ENCODE measurements around the gene VPS13D.

DNA sequence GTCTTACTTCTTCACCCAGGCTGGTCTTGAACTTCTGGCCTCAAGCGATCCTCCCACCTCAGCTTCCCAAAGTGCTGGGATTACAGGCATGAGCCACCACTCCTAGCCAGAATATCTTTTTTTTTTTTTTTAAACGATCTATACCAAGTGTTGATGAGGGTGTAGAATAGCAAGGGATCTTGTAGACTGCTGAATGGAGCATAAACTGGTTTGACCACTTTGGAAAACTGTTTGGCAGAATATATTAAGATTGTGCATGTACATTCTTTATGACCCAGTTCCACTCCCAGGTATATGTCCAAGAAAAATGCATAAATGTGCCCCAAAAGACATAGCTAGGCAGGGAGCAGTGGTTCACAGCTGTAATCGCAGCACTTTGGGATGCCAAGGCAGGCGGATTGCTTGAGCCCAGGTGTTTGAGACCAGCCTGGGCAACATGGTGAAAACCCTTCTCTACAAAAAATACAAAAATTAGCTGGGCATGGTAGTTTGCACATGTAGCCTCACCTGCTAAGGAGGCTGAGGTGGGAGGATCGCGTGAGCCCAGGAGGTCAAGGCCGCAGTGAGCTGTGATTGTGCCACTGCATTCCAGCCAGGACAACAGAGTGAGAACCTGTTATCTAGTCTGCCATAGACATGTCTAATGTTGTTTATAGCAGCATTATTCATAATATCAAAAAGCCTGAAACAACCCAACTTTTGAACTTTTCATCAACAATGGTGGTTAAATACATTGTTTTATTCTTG, 184.0 kb downstream of the VPS13D start:
- no peak for TF ChIP-seq CTCF (IDR thresholded peaks at IDR 0.05)
- no peak for TF ChIP-seq POLR2A (IDR thresholded peaks at IDR 0.05)

Data from right lobe of liver (tissue), 4 donors.